Pons (tissue), 1 donor: Measurements from ENCODE around the gene TMEM38A.
"Not testable (repeated sequence)": the region's sequence is repeated elsewhere in the genome, so short reads cannot be mapped to it uniquely, and the experiment has no call there.

Experiments used
- DNase-seq: peaks from one replicate; pipeline ENCODE4 v3.0.0-alpha.2; 2016; ENCODE audit warnings: low spot score

The TMEM38A gene

DNA sequence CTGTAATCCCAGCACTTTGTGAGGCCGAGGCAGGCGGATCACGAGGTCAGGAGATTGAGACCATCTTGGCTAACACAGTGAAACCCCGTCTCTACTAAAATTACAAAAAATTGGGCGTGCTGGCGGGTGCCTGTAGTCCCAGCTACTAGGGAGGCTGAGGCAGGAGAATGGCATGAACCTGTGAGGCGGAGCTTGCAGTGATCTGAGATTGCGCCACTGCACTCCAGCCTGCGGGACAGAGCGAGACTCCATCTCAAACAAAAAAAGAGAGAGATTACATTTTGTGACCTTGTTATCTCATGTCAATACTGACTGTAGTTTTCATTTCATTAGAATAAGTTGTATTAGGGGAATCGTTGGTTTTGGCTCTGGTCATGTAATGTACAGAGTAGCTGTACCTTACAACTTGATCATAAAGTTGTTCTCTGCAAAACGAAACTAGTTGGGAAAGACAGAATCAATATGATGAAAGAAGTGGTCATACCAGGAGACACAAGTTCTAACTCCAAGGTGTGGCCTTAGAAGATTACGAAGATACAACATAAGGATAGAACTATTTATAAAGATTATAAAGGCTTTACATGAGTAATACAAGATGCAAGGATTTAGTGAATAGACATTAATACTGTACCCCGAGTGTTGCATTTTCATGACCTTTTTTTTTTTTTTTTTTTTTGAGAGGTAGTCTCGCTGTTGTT lies 15.3 kb downstream of the TMEM38A start:
- no peak for DNase-seq

DNA sequence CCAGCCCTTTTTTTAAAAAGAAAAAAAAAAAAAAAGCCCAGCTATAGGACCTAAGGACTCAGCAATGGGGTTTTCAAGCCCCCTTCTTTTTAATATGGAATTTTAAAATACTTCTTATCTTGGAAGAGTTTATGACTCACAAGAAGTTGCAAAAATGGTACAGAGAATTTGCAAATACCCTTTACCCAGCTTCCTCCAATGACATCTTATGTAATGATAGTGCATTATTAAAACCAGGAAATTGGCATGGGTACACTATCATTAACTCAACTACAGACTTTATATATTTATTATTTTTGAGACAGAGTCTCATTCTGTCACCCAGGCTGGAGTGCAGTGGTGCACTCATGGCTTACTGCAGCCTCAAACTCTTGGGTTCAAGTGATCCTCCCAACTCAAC lies 16.1 kb downstream of the TMEM38A start:
- DNase-seq: no peak

DNA sequence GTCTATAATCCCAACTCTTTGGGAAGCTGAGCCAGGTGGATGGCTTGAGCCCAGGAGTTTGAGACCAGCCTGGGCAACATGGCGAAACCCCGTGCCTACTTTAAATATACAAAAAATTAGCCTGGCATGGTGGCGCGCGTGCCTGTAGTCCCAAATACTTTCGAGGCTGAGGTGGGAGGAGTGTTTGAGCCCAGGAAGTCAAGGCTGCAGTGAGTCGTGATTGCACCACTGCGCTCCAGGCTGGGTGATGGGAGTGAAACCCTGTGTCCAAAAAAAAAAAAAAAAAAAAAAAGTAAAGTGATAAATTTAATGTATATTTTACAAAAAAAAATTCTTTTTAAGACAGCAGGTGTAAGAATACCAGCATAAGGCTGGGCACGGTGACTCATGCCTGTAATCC lies 17.6 kb downstream of the TMEM38A start:
- no peak for DNase-seq

DNA sequence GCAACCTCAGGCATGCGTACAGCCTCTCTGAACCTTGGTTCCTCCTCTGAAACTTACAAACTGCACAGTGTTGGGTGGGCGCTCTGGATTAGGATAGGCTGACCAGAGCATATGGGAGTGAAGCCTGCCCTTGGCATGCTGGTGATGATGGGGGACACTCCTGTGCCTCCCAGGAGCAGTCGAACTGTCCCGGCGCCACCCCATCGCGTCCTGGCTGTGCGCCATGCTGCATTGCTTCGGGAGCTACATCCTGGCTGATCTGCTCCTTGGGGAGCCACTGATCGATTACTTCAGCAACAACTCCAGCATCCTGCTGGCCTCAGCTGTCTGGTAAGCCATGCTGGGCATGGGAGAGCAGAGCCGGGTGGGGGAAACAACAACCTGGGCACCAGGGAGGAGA lies 18.9 kb downstream of the TMEM38A start:
- DNase-seq: no peak

DNA sequence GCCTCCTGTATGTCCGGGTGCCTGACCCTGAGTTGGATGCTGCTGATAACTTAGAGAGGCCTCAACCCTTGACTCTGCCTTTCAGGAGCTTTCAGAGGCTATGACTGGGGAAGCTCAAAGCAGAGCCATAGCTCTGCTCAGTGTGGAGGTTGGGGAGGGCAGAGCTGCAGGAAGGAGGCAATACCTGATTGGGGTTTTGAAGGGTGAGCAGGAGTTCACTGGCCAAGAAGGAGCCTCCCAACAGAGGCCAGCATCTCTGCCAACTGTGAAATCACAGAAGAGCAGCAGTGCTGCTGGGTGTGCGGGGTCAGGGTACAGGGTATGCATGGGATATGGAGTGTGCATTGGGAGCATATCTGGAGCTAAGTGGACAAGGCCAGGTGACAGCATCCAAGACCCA lies 21.6 kb downstream of the TMEM38A start:
- DNase-seq: no peak

DNA sequence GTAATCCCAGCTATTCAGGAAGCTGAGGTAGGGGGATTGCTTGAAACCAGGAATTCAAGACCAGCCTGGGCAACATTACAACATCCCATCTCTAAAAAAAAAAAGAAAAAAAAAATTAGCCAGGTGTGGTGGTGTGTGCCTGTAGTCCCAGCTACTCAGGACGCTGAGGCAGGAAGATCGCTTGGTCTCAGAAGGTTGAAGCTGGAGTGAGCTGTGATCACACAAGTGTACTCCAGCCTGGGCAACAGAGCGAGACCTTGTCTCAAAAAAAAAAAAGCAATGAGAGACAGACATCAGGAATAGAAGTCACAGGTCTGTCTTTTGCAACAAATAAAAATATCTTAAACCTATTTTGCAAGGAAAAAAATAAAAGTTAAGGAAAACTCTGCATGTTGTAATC lies 23.3 kb downstream of the TMEM38A start:
- DNase-seq: no peak

DNA sequence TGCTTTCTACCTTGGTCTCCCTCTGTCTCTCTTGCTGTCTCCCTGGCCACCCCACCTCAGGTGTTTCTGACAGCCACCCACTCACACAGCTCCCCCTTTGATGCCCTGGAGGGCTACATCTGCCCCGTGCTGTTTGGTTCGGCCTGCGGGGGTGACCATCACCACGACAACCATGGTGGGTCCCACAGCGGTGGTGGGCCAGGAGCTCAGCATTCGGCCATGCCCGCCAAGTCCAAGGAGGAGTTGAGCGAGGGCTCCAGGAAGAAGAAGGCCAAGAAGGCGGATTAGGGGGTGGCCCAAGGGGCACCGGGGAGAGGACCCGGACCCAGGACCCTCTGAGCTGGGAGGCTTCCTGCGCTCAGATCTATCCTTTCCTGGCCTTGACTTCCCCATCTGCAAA lies 27.1 kb downstream of the TMEM38A start:
- no peak for DNase-seq

DNA sequence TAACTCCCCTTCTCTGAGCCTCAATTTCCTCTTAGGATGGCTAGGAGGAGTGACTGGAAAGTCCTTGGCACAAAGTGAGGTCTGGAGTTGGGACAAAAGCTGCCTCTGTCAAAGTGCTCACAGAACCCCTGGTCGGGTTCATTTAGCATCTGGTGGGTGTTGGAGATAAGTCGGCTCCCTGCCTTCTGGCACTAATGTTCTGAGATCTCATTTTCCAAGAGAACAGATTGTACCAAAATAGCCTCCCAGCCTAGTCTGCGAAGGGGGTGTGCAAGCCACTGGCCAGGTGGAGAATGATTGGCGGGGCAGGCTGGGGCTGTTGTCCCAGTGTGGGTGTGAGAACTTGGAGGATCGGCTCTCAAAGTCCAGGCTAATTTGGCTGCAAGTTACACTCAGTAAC lies 38.0 kb downstream of the TMEM38A start:
- DNase-seq: no peak

DNA sequence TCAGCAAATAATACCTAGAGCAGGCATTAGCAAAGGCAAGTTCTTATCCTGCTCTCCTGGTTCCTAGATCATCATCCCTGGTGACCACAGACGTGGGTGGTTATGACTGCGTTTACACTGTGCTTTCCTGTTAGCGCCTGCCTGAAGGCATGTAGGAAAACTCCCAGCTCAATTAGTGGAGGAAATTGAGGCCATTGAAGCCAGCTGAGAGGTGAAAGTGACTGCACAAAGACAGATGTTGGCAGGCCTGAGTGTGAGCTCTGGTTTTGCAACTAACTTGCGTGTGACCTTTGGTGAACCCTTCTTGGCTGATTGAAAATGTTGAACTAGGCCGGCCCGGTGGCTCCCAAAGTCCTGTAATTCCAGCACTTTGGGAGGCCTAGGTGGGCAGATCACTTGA lies 41.2 kb downstream of the TMEM38A start:
- DNase-seq: no peak

DNA sequence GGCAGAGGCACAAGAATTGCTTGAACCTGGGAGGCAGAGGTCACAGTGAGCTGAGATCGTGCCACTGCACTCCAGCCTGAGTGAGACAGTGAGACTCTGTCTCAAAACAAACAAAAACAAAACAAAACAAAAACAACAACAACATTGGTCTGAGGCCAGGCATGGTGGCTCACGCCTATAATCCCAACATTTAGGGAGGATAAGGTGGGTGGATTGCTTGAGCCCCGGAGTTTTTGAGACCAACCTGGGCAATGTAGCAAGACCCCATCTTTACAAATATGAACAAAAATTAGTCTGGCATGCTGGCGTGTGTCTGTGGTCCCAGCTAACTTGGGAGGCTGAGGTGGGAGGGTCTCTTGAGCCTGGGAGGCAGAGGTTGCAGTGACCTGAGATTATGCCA lies 42.7 kb downstream of the TMEM38A start:
- no peak for DNase-seq

DNA sequence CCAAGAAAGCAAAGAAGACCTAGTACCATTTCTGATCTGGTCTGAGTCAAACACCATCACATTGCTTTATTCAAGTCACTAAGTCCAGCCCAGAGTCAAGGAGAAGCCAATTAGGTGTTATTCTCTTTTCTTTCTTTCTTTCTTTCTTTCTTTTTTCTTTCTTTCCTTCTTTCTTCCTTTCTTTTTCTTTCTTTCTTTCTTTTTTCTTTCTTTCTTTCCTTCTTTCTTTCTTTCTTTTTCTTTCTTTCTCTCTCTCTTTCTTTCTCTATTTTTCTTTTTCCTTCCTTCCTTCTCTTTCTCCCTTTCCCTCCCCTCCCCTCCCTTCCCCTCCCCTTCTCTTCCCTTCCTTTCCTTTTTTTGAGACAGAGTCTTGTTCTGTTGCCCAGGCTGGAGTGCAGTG lies 49.9 kb downstream of the TMEM38A start:
- DNase-seq: not testable (repeated sequence)

DNA sequence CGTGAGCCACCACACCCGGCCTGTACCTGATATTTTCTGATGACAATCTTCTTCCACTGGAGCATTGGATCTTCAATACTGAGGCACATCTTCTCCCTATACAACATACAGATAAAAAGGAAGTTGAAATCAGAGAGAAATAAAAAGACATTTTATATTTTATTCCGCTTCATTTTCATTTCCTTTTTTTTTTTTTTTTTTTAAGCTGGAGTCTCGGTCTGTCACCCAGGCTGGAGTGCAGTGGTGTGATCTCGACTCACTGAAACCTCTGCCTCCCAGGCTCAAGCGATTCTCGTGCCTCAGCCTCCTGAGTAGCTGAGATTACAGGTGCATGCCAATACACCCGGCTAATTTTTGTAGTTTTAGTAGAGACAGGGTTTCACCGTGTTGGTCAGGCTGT lies 51.4 kb downstream of the TMEM38A start:
- DNase-seq: not testable (repeated sequence)

DNA sequence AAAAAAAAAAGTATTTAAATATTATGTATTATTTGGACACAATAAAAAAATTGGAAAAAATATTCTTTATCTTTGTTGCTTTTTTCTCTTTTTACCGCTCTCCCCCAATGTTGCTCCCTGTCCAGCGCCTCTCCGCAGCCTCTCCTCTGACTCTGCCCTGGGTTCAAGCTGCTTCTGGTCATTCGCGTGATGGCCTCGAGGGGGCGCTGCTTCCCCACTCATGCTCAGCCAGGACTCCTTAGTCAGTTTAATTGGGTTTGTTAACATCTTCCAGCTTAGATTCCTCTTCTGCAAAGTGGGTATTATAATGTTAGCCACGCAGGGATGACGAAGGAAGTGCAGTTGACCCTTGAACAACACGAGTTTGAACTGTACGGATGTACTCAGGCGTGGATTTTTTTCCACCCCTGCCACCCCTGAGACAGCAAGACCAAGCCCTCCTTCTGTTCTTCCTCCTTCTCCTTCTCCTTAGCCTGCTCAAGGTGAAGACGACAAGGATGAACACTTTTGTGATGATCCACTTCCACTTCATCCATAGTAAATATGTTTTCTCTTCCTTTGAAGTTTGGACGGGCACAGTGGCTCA lies 53.9 kb downstream of the TMEM38A start:
- peak; percentile 54 for DNase-seq

DNA sequence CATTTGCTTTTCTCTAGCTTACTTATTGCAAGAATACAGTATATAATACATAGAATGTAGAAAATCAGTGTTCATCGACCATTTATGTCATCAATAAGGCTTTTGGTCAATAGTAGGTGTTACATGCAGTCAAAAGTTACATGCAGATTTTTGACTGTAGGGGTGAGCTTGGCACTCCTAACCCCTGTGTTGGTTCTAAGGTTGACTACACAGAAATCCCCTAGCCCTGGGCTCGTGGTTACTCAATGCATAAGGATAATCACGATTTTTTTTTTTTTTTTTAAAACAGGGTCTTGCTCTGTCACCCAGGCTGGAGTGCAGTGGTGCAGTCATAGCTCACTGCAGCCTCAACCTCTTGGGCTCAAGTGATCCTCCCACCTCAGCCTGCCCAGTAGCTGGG lies 54.7 kb downstream of the TMEM38A start:
- DNase-seq: no peak

DNA sequence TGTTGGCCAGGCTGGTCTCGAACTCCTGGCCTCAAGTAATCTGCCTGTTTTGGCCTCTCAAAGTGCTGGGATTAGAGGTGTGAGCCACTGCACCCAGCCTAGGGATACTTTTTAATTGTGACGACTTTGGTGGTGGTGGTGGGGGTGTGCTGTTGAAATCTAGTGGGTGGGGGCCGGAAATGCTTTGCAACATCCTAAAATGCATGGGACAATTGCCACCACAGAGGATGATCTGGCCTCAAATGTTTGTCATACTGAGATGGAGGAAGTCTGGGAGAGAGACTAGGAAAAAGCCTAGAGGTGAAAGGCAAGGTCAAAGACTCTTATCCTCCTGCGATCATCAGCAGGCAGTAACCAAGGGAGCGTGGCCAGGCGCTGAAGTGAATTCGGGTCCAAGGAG lies 60.1 kb downstream of the TMEM38A start:
- DNase-seq: no peak

DNA sequence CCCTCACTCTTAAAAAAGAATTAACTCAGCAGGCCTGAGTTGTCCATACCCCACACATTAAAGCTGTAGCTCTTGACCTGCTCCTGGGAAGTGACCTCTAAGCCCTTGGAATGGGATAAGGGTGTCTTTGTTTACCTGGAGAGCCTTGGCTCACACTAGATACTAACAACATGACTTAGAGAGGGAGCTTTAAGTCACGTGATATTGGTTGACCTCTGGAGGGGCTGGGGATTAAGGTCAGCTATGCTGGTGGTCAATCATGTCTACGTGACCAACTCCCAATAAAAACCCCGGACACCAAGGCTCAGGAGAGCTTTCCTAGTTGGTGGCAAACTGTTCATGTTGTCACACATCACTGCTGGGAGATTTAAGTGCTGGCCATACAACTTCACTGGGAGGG lies 61.7 kb downstream of the TMEM38A start:
- DNase-seq: no peak

DNA sequence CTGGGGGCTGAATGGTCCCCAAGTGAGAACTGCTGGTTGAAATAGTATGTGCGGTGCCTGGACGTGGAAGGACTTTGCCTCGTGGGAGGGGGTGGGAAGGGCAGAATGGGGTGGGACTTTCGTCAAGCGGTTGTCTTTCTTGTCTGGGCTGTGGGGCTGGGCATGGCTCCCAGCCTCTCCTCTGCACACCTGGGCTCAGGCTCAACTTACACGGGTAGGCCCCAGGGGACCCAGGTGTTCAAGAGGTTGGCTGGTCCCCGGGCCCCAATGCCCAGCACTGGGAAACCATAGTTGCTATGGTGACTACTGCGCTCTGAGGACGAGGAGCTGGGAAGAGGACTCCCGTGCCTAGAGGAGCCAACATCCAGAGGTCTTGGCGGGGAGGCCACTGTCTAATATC lies 66.0 kb downstream of the TMEM38A start:
- DNase-seq: no peak

DNA sequence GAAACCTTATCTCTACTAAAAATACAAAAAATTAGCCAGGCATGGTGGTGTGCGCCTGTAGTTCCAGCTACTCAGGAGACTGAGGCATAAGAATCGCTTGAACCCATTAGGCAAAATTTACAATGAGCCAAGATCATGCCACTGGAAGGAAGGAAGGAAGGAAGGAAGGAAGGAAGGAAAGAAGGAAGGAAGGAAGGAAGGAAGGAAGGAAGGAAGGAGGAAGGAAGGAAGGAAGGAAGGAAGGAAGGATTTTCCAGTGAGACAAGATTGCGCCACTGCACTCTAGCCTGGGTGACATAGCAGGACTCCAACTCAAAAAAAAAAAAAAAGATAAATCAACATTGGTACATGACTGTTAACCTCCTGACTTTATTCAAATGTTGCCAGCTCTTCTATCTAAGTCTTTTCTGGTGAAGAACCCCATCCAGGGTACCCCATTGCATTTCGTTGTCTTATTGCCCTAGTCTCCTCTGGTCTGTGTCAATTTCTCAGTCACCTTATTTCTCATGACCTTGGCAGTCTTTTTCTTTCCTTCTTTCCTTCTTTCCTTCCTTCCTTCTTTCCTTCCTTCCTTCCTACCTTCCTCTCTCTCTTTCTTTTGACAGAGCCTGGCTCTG lies 74.8 kb downstream of the TMEM38A start:
- DNase-seq: not testable (repeated sequence)

DNA sequence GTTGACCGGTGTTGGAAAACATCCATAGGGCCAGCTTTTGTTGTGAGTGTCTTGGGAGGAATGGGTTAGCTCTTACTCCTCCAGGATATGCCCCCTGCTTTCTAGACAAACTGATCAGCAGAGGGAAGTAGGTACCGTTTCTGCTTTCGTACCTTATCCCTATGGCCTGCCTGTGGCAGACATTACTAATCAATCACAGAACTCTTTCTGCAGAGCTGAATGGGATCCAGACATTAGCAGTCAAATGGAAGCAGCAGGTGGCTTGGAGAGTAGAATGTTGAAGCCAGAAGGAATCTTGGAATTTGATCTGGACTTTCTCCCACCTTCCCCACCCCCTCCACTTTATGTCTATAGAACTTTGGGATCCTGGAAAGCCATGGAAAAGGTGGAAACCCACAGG lies 75.8 kb downstream of the TMEM38A start:
- DNase-seq: no peak

DNA sequence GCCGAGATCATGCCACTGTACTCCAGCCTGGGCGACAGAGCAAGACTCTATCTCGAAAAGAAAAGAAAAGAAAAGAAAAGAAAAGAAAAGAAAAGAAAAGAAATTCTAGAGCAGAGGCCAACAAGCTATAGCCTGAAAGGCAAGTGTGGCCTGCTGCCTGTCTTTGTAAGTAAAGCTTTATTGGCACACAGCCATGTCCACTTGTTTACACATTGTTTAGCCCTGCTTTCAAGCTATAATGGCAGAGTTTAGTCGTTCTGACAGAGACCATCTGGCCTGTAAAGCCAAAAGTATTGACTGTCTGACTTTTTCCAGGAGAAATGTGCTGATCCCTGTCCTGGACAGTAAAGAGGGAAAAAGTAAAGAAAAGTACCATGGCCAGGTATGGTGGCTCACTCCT lies 77.0 kb downstream of the TMEM38A start:
- no peak for DNase-seq

DNA sequence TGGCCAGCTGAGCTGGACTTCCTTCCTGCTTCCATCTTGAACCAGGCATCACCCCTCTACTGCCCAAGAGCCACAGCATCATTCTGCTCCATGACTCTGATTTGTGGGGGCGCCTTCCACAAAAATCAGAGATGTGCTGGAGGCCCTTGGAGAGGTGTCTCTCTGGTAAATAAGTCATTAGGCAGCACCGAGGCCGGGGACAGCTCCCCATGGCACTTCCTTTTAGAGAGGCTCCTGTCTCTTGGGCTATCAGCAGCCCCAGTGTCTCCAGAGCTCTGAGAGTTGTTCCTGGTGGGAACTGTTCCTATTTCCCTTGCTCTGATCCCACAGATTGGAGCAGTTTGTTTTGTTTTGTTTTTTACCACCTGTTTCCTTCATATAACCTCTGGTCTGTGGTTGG lies 78.6 kb downstream of the TMEM38A start:
- no peak for DNase-seq
